GM12878 (cell line): Measurements from ENCODE around the gene CERK. TPM values are rescaled to one million over a fixed set of nuclear protein-coding genes. Genes with fewer than 3 reads are reported as not detected.

ENCODE experiments used
- ATAC-seq: fragments of 200-7000 bp; cut with Tn5 transposase; 3 replicates; pipeline ENCODE4 v1.9.1; 2020; ENCODE audit warnings: mild to moderate bottlenecking, moderate library complexity
- BruUV-seq: library from RNA; stranded (reverse); fragments of 400-500 nt; replicated peaks from 2 replicates; lab custom pipeline; 2021; lab: Mats Ljungman, UMichigan
- CTCF ChIA-PET: fragments of 300-600 bp; sonication (Branson Sonifier 250); formaldehyde crosslinking; extraction: SDS; loops from one replicate; lab custom pipeline; 2021; ENCODE audit warnings: inconsistent platforms; lab: Yijun Ruan, JAX
- POLR2A ChIA-PET: fragments of 350-600 bp; formaldehyde crosslinking; extraction: SDS; loops from one replicate; lab custom pipeline; 2021; ENCODE audit warnings: inconsistent platforms; lab: Charles Lee
- RAD21 ChIA-PET: fragments of 300-600 bp; sonication (Branson Sonifier 250); formaldehyde crosslinking; loops from one replicate; lab custom pipeline; 2023; ENCODE audit warnings: antibody characterized with exemption; ENCODE audit not compliant: unreplicated experiment; lab: Charles Lee
- SMC1A ChIA-PET: fragments of 300-600 bp; sonication (Branson Sonifier 250); formaldehyde crosslinking; loops from one replicate; lab custom pipeline; 2023; ENCODE audit not compliant: unreplicated experiment, uncharacterized antibody; lab: Charles Lee
- DNase-seq: peaks from one replicate; pipeline ENCODE4 v3.0.0-alpha.2; 2011; ENCODE audit warnings: low read depth, low spot score
- FAIRE-seq: peaks from 3 replicates; lab custom pipeline; 2011; peaks lifted over from hg19 to GRCh38; lab: Jason Lieb, UNC
- H2AFZ ChIP-seq: 2 replicates; pipeline ENCODE4 v1.6.0; 2011; ENCODE audit warnings: low read depth, low read length, control low read depth; ENCODE audit not compliant: control insufficient read depth
- H3K27ac ChIP-seq: 2 replicates; pipeline ENCODE4 v1.5.1; 2011; ENCODE audit warnings: control low read depth; ENCODE audit not compliant: control insufficient read depth, insufficient read depth
- H3K27me3 ChIP-seq, 2 experiments: replicated peaks in 1 of 2; 2 replicates each; pipeline versions ENCODE4 v1.6.0 to v1.6.1; 2011; ENCODE audit warnings: low read length in 1 of 2; ENCODE audit not compliant: control insufficient read depth in 2 of 2, insufficient read depth in 2 of 2
- H3K36me3 ChIP-seq, 2 experiments: 2 replicates each; pipeline ENCODE4 v1.5.1; 2011; ENCODE audit warnings: low read length in 1 of 2; ENCODE audit not compliant: control insufficient read depth in 2 of 2, insufficient read depth in 2 of 2
- H3K4me1 ChIP-seq: 2 replicates; pipeline ENCODE4 v1.6.1; 2011; ENCODE audit warnings: mild to moderate bottlenecking, low read length, moderate library complexity, mixed read lengths; ENCODE audit not compliant: control insufficient read depth, insufficient read depth
- H3K4me2 ChIP-seq: 2 replicates; pipeline ENCODE4 v1.6.0; 2011; ENCODE audit warnings: control low read depth; ENCODE audit not compliant: control insufficient read depth, insufficient read depth
- H3K4me3 ChIP-seq: fragments of 200-600 bp; sonication (generic); 2 replicates; pipeline ENCODE4 v1.5.1; 2016
- H3K79me2 ChIP-seq: 2 replicates; pipeline ENCODE4 v1.6.0; 2011; ENCODE audit warnings: low read length; ENCODE audit not compliant: control insufficient read depth, insufficient read depth
- H3K9ac ChIP-seq: 2 replicates; pipeline ENCODE4 v1.8.0; 2011; ENCODE audit warnings: low read length, control low read depth, mixed read lengths; ENCODE audit not compliant: control insufficient read depth, insufficient read depth
- H3K9me3 ChIP-seq: replicated peaks from 3 replicates; pipeline ENCODE4 v1.5.1; 2011; ENCODE audit warnings: mild to moderate bottlenecking, low read length; ENCODE audit not compliant: control insufficient read depth, insufficient read depth
- H4K20me1 ChIP-seq: 2 replicates; pipeline ENCODE4 v1.6.0; 2011; ENCODE audit not compliant: control insufficient read depth, insufficient read depth
- MYC ChIP-seq: IDR thresholded peaks from 2 replicates; pipeline ENCODE4 v1.6.1; 2011; ENCODE audit warnings: mild to moderate bottlenecking, low read length, moderate library complexity, inconsistent platforms; ENCODE audit not compliant: insufficient read depth, insufficient replicate concordance, insufficient read length, severe bottlenecking
- POLR2A ChIP-seq: IDR thresholded peaks from 2 replicates; pipeline ENCODE4 v1.6.1; 2011; ENCODE audit warnings: low read depth, mild to moderate bottlenecking, low read length
- ZNF687 ChIP-seq: fragments of 450-650 bp; IDR thresholded peaks from 2 replicates; pipeline ENCODE4 v1.6.1; 2017; ENCODE audit warnings: mild to moderate bottlenecking, moderate library complexity
- WGBS: methylation state at CpG from one replicate; pipeline ENCODE4 v1.1.6; 2016; ENCODE audit warnings: low lambda C conversion rate; ENCODE audit not compliant: insufficient replicate concordance, insufficient coverage; ENCODE audit errors: missing lambda C conversion rate; 5-methylcytosine and 5-hydroxymethylcytosine counted together
- in situ Hi-C: fragments of 300-500 bp; cut with MboI; formaldehyde crosslinking; loops from 9 replicates; pipeline ENCODE4 v1.14.3; 2018; ENCODE audit warnings: mixed read lengths
- intact Hi-C: fragments of 100-400 bp; cut with micrococcal nuclease; formaldehyde crosslinking; loops from one replicate; pipeline ENCODE4 v1.14.2; 2022; ENCODE audit not compliant: unreplicated experiment
- polyA plus RNA-seq, 11 experiments: library from polyadenylated mRNA; depleted of rRNA in 4 of 11; unstranded in 6 of 11; stranded (reverse) in 5 of 11; fragments of >200 nt; fragmentation: Nextera tagmentation in 4 of 11; fragmentation: Illumina TruSeq in 1 of 11; extraction: Ambion mirVana in 4 of 11; extraction: Trizol in 1 of 11; gene quantifications; 1 replicate in 1 of 11; 2 replicates in 10 of 11; pipeline versions ENCODE4 v1.2.1 to v1.2.3, GENCODE V29; 2011 to 2016; ENCODE audit warnings: inconsistent platforms in 2 of 11, missing spikeins in 2 of 11, low read depth in 1 of 11
- total RNA-seq, 4 experiments: library from RNA; depleted of rRNA in 3 of 4; stranded (reverse); fragments of >200 nt in 3 of 4; fragmentation: Illumina TruSeq in 1 of 4; extraction: Trizol in 1 of 4; gene quantifications; 2 replicates each; pipeline versions ENCODE4 v1.2.1 to v1.2.3, GENCODE V29; 2013 to 2021

Gene CERK
- total and polyA plus RNA-seq, 10 of the 15 experiments (the other 5 are each of a cell fraction or from before 2014, with no cell fraction given) = 4.0 to 41.1 (median 30.2) TPM

- ChIA-PET SMC1A (no interaction called here), CTCF (interaction anchor here (0.6 kb wide), 1 partner anchor 44 kb away, joined by 3 read pairs; no protein-coding TSS in a partner anchor)
Observed at GRCh38 chr22:46677323-46678002, 60.6 kb downstream of the CERK start.

More at GRCh38 chr22:46677323-46678002, 60.6 kb downstream of the CERK start:
- intact Hi-C loops (no loop called here), in situ Hi-C loops (no loop called here)
- H3K9me3 ChIP-seq = no peaks in the 10 kb centered on the region
- no peak overlapping the region for H3K9ac ChIP-seq
- no peak overlapping the region for H3K4me3 ChIP-seq
- TF ChIP-seq MYC (no peak), ZNF687 (no peak), POLR2A (no peak)
- H4K20me1 ChIP-seq = 0 out of 2 replicates have a peak, but pooled peaks cover 2% of the 10 kb centered on the region
- no peaks in the 10 kb centered on the region for H3K27me3 ChIP-seq
- no peak for FAIRE-seq
- no peak for ATAC-seq
- peaks cover 0 to 7% of the 10 kb centered on the region in 2 experiments; a peak in 3 of 4 replicates for H3K36me3 ChIP-seq
- ChIA-PET POLR2A (no interaction called here), RAD21 (no interaction called here)
- 71% methylated on average over 27 of the region's 28 CpGs for WGBS
- H2AFZ ChIP-seq = no peak overlapping the region
- H3K4me2 ChIP-seq = no peak overlapping the region
- no peak for DNase-seq
- no peak overlapping the region for H3K27ac ChIP-seq
- TSS peak; percentile 70 for BruUV-seq
- H3K4me1 ChIP-seq = peaks cover 8% of the 10 kb centered on the region
- H3K79me2 ChIP-seq = no peaks in the 10 kb centered on the region
